DOHH2 (cell line): ENCODE results near the gene LZIC.

ENCODE experiments used
- H3F3A ChIP-seq: fragments of 200-600 bp; sonication (generic), shearing (Covaris generic); 2 replicates; pipeline ENCODE4 v1.6.0; 2016; ENCODE audit warnings: antibody characterized with exemption, mild to moderate bottlenecking; ENCODE audit not compliant: control insufficient read depth, insufficient read depth
- H3K27ac ChIP-seq: fragments of 200-600 bp; sonication (generic); 2 replicates; pipeline ENCODE4 v1.5.1; 2014; ENCODE audit warnings: low read depth, mild to moderate bottlenecking, low read length, moderate library complexity
- H3K27me3 ChIP-seq: fragments of 200-600 bp; sonication (generic); 2 replicates; pipeline ENCODE4 v1.6.1; 2014; ENCODE audit warnings: mild to moderate bottlenecking, low read length, mixed read lengths; ENCODE audit not compliant: control insufficient read depth
- H3K36me3 ChIP-seq: fragments of 200-600 bp; sonication (generic); 2 replicates; pipeline ENCODE4 v1.6.1; 2014; ENCODE audit warnings: mild to moderate bottlenecking, low read length, moderate library complexity, mixed read lengths; ENCODE audit not compliant: control insufficient read depth
- H3K4me1 ChIP-seq: fragments of 200-600 bp; sonication (generic); 2 replicates; pipeline ENCODE4 v1.6.1; 2014; ENCODE audit warnings: mild to moderate bottlenecking, low read length, mixed read lengths; ENCODE audit not compliant: control insufficient read depth
- H3K4me2 ChIP-seq: fragments of 200-600 bp; sonication (generic); 2 replicates; pipeline ENCODE4 v1.6.0; 2014; ENCODE audit warnings: mild to moderate bottlenecking, low read length, moderate library complexity
- H3K4me3 ChIP-seq: fragments of 200-600 bp; sonication (generic); 2 replicates; pipeline ENCODE4 v1.5.1; 2014; ENCODE audit warnings: mild to moderate bottlenecking, low read length, mixed read lengths
- H3K79me2 ChIP-seq: fragments of 200-600 bp; sonication (generic); 2 replicates; pipeline ENCODE4 v1.6.1; 2014; ENCODE audit warnings: mild to moderate bottlenecking, low read length, mixed read lengths; ENCODE audit not compliant: control insufficient read depth
- H3K9me2 ChIP-seq: fragments of 200-600 bp; sonication (generic); replicated peaks from 2 replicates; pipeline ENCODE4 v1.6.1; 2014; ENCODE audit warnings: mild to moderate bottlenecking, low read length, mixed read lengths; ENCODE audit not compliant: control insufficient read depth
- H3K9me3 ChIP-seq: fragments of 200-600 bp; sonication (generic); 2 replicates; pipeline ENCODE4 v1.6.1; 2014; ENCODE audit warnings: antibody characterized with exemption, low read length, mixed read lengths; ENCODE audit not compliant: control insufficient read depth, insufficient read depth
- H4K20me1 ChIP-seq: fragments of 200-600 bp; sonication (generic); 2 replicates; pipeline ENCODE4 v1.6.0; 2014; ENCODE audit warnings: low read depth, mild to moderate bottlenecking, antibody characterized with exemption, low read length, moderate library complexity; ENCODE audit not compliant: control insufficient read depth, insufficient read depth
- EZH2phosphoT487 ChIP-seq: fragments of 200-600 bp; sonication (generic); IDR thresholded peaks from 2 replicates; pipeline ENCODE4 v1.6.1; 2017; ENCODE audit warnings: borderline replicate concordance, mild to moderate bottlenecking, antibody characterized with exemption, low read length, moderate library complexity, mixed read lengths
- TF ChIP-seq, protein P1 (sequence below): fragments of 200-600 bp; sonication (generic); IDR thresholded peaks from one replicate; pipeline ENCODE4 v1.5.1; 2014; ENCODE audit warnings: antibody characterized with exemption, mild to moderate bottlenecking, low read depth, low read length; ENCODE audit not compliant: poor library complexity, severe bottlenecking

Gene LZIC

DNA sequence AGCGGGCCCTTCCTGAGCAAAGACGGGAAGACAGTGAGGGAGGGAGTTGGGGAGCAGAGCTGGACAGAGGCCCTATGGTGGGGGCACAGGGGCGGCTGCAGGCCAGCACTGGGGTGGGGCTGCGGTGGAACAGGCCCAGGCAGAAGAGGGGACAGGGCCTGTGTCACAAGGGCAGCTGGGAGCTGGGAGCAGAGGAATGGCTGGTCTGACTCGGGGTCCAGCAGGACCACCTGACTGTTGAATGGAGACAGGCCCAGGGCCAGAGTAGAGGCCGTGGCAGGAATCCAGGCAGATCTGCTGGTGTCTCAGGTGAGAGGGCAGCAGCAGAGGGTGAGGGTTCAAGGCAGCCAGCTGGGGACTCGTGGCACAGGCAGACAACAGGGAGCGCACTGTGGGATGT, 58.4 kb downstream of the LZIC start:
- no peak overlapping the region for H3K27ac ChIP-seq
- H3K9me2 ChIP-seq: no peaks in the 10 kb centered on the region
- TF ChIP-seq, protein P1, sequence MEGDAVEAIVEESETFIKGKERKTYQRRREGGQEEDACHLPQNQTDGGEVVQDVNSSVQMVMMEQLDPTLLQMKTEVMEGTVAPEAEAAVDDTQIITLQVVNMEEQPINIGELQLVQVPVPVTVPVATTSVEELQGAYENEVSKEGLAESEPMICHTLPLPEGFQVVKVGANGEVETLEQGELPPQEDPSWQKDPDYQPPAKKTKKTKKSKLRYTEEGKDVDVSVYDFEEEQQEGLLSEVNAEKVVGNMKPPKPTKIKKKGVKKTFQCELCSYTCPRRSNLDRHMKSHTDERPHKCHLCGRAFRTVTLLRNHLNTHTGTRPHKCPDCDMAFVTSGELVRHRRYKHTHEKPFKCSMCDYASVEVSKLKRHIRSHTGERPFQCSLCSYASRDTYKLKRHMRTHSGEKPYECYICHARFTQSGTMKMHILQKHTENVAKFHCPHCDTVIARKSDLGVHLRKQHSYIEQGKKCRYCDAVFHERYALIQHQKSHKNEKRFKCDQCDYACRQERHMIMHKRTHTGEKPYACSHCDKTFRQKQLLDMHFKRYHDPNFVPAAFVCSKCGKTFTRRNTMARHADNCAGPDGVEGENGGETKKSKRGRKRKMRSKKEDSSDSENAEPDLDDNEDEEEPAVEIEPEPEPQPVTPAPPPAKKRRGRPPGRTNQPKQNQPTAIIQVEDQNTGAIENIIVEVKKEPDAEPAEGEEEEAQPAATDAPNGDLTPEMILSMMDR: no peak
- TF ChIP-seq EZH2phosphoT487: no peak
- no peaks in the 10 kb centered on the region for H3K9me3 ChIP-seq
- H3K36me3 ChIP-seq: no peaks in the 10 kb centered on the region
- H3K4me2 ChIP-seq: no peak overlapping the region
- no peaks in the 10 kb centered on the region for H3K79me2 ChIP-seq
- H3K4me3 ChIP-seq: no peak overlapping the region
- peaks cover 3% of the 10 kb centered on the region; the same call in 1 of the 2 replicates for H3F3A ChIP-seq
- no peaks in the 10 kb centered on the region for H4K20me1 ChIP-seq
- no peaks in the 10 kb centered on the region for H3K27me3 ChIP-seq
- H3K4me1 ChIP-seq: peaks cover 19% of the 10 kb centered on the region

- H4K20me1 ChIP-seq: no peaks in the 10 kb centered on the region
- H3K4me1 ChIP-seq: peaks cover 9% of the 10 kb centered on the region
- no peaks in the 10 kb centered on the region for H3F3A ChIP-seq
- no peaks in the 10 kb centered on the region for H3K9me3 ChIP-seq
- no peak overlapping the region for H3K27ac ChIP-seq
- H3K4me2 ChIP-seq: no peak overlapping the region
- no peaks in the 10 kb centered on the region for H3K36me3 ChIP-seq
- H3K27me3 ChIP-seq: no peaks in the 10 kb centered on the region
- no peaks in the 10 kb centered on the region for H3K79me2 ChIP-seq
- TF ChIP-seq EZH2phosphoT487: no peak
- TF ChIP-seq, protein P1: no peak
- no peaks in the 10 kb centered on the region for H3K9me2 ChIP-seq
- H3K4me3 ChIP-seq: no peak overlapping the region
Observed at GRCh38 chr1:9883585-9884449, 59.4 kb downstream of the LZIC start.

DNA sequence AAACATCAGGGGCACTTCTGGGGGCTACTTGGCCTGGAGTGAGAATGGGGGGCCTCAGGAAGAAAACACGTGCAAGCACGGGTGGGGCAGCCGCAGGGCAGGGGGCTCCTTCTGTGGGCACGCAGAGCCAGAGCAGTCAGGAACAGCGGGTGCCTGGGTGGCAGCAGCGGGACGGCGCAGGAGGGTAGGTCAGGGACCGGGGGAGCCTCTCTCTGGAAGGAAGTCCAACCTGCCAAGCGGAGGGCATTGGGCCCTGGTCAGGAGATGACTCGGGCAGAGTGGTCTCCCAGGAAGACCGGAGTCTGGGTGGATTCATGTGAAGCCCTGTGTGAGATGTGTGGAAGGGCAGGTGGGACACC, 60.3 kb downstream of the LZIC start:
- H3F3A ChIP-seq: no peaks in the 10 kb centered on the region
- H3K27me3 ChIP-seq: no peaks in the 10 kb centered on the region
- H3K4me3 ChIP-seq: no peak overlapping the region
- TF ChIP-seq, protein P1: no peak
- TF ChIP-seq EZH2phosphoT487: no peak
- H3K79me2 ChIP-seq: no peaks in the 10 kb centered on the region
- H3K27ac ChIP-seq: no peak overlapping the region
- H3K4me1 ChIP-seq: peaks cover 6% of the 10 kb centered on the region
- H3K36me3 ChIP-seq: no peaks in the 10 kb centered on the region
- H3K9me3 ChIP-seq: no peaks in the 10 kb centered on the region
- H4K20me1 ChIP-seq: no peaks in the 10 kb centered on the region
- H3K4me2 ChIP-seq: no peak overlapping the region
- no peaks in the 10 kb centered on the region for H3K9me2 ChIP-seq
